GM23338 (cell line): Measurements from ENCODE around the gene SDR39U1. TPM values are rescaled to one million over a fixed set of nuclear protein-coding genes. Genes with fewer than 3 reads are reported as not detected.

Experiments used
- ATAC-seq: fragments of 200-7000 bp; cut with Tn5 transposase; 3 replicates; pipeline ENCODE4 v1.9.1; 2020
- DNase-seq: peaks from one replicate; pipeline ENCODE4 v3.0.0-alpha.2; 2015; ENCODE audit warnings: low spot score
- H2AFZ ChIP-seq: fragments of 200-600 bp; sonication (generic); 2 replicates; pipeline ENCODE4 v1.8.0; 2016; ENCODE audit warnings: antibody characterized with exemption, mild to moderate bottlenecking, moderate library complexity
- H3F3A ChIP-seq: fragments of 200-600 bp; sonication (generic); replicated peaks from 2 replicates; pipeline ENCODE4 v1.8.0; 2017; ENCODE audit warnings: antibody characterized with exemption, mixed run types, low read depth
- H3K27ac ChIP-seq: fragments of 200-600 bp; sonication (generic); 2 replicates; pipeline ENCODE4 v1.6.1; 2016; ENCODE audit warnings: low read depth
- H3K27me3 ChIP-seq: fragments of 200-600 bp; sonication (generic); 2 replicates; pipeline ENCODE4 v1.8.0; 2016; ENCODE audit warnings: mild to moderate bottlenecking, mixed run types, moderate library complexity; ENCODE audit not compliant: insufficient read depth
- H3K36me3 ChIP-seq: fragments of 200-600 bp; sonication (generic); 2 replicates; pipeline ENCODE4 v1.8.0; 2016; ENCODE audit warnings: mild to moderate bottlenecking; ENCODE audit not compliant: insufficient read depth
- H3K4me1 ChIP-seq: fragments of 200-600 bp; sonication (generic); 2 replicates; pipeline ENCODE4 v1.8.0; 2016; ENCODE audit warnings: mild to moderate bottlenecking, moderate library complexity; ENCODE audit not compliant: insufficient read depth
- H3K4me2 ChIP-seq: fragments of 200-600 bp; sonication (generic); 2 replicates; pipeline ENCODE4 v1.7.1; 2017; ENCODE audit warnings: mixed run types
- H3K4me3 ChIP-seq: fragments of 200-600 bp; sonication (generic); 2 replicates; pipeline ENCODE4 v1.6.1; 2016; ENCODE audit warnings: mixed run types
- H3K79me2 ChIP-seq: fragments of 200-600 bp; sonication (generic); replicated peaks from 2 replicates; pipeline ENCODE4 v1.8.0; 2017; ENCODE audit warnings: mild to moderate bottlenecking; ENCODE audit not compliant: insufficient read depth
- H3K9me2 ChIP-seq: fragments of 200-600 bp; sonication (generic); 2 replicates; pipeline ENCODE4 v1.8.0; 2017; ENCODE audit not compliant: insufficient read depth
- H4K20me1 ChIP-seq: fragments of 200-600 bp; sonication (generic); replicated peaks from 2 replicates; pipeline ENCODE4 v1.8.0; 2017; ENCODE audit warnings: mild to moderate bottlenecking; ENCODE audit not compliant: insufficient read depth
- H3K27ac Mint-ChIP-seq: 2 replicates; pipeline ENCODE4 v1.8.0; 2020; ENCODE audit warnings: inconsistent platforms, mild to moderate bottlenecking, moderate library complexity, mixed read lengths
- H3K27me3 Mint-ChIP-seq: 3 replicates; pipeline ENCODE4 v1.8.0; 2022; ENCODE audit warnings: low read depth, mild to moderate bottlenecking, moderate library complexity, mixed read lengths, inconsistent platforms; ENCODE audit not compliant: insufficient read depth, poor library complexity
- H3K36me3 Mint-ChIP-seq: 3 replicates; pipeline ENCODE4 v1.8.0; 2021; ENCODE audit warnings: low read depth, mild to moderate bottlenecking, inconsistent platforms, moderate library complexity, mixed read lengths
- H3K4me1 Mint-ChIP-seq: 3 replicates; pipeline ENCODE4 v1.8.0; 2020; ENCODE audit warnings: mild to moderate bottlenecking, inconsistent platforms, mixed read lengths
- H3K4me3 Mint-ChIP-seq: 3 replicates; pipeline ENCODE4 v1.8.0; 2021; ENCODE audit warnings: moderate library complexity, mild to moderate bottlenecking, inconsistent platforms, mixed read lengths
- H3K9me3 Mint-ChIP-seq: 3 replicates; pipeline ENCODE4 v1.8.0; 2020; ENCODE audit warnings: moderate library complexity, mild to moderate bottlenecking, inconsistent platforms, mixed read lengths
- CREB1 ChIP-seq: fragments of 250-450 bp; sonication (Bioruptor Pico); IDR thresholded peaks from 2 replicates; pipeline ENCODE4 v1.5.0; 2020; ENCODE audit warnings: low read depth, mild to moderate bottlenecking, moderate library complexity
- ETS1 ChIP-seq: IDR thresholded peaks from 2 replicates; pipeline ENCODE4 v1.6.1; 2016; ENCODE audit warnings: antibody characterized with exemption
- EZH2 ChIP-seq: fragments of 200-600 bp; sonication (generic); IDR thresholded peaks from one replicate; pipeline ENCODE4 v1.8.0; 2017; ENCODE audit warnings: antibody characterized with exemption, mild to moderate bottlenecking, low read depth; ENCODE audit not compliant: unreplicated experiment
- EZH2phosphoT487 ChIP-seq: fragments of 200-600 bp; sonication (generic); IDR thresholded peaks from one replicate; pipeline ENCODE4 v1.8.1; 2018; ENCODE audit warnings: antibody characterized with exemption; ENCODE audit not compliant: unreplicated experiment
- JUNB ChIP-seq: IDR thresholded peaks from one replicate; pipeline ENCODE4 v1.6.1; 2016; ENCODE audit warnings: antibody characterized with exemption; ENCODE audit not compliant: unreplicated experiment
- NANOG ChIP-seq: IDR thresholded peaks from 2 replicates; pipeline ENCODE4 v1.6.1; 2016; ENCODE audit warnings: antibody characterized with exemption, borderline replicate concordance
- POLR2AphosphoS5 ChIP-seq: IDR thresholded peaks from 2 replicates; pipeline ENCODE4 v1.6.1; 2016; ENCODE audit warnings: antibody characterized with exemption, low read depth
- STAT1 ChIP-seq: IDR thresholded peaks from one replicate; pipeline ENCODE4 v1.6.1; 2016; ENCODE audit warnings: antibody characterized with exemption; ENCODE audit not compliant: unreplicated experiment
- ZNF114 ChIP-seq: fragments of 250-450 bp; sonication (Bioruptor Pico); IDR thresholded peaks from 2 replicates; pipeline ENCODE4 v1.5.0; 2020; ENCODE audit warnings: mild to moderate bottlenecking, moderate library complexity
- ZNF331 ChIP-seq: fragments of 250-450 bp; sonication (Bioruptor Pico); IDR thresholded peaks from 2 replicates; pipeline ENCODE4 v1.5.0; 2020; ENCODE audit warnings: low read depth, mild to moderate bottlenecking, moderate library complexity
- polyA plus RNA-seq: library from polyadenylated mRNA; unstranded; fragments of >200 nt; fragmentation: Nextera tagmentation; extraction: Ambion mirVana; gene quantifications from 2 replicates; pipeline ENCODE4 v1.2.1, GENCODE V29; 2016
- total RNA-seq: library from RNA; depleted of rRNA; stranded (reverse); fragments of >200 nt; shearing (Covaris generic); gene quantifications from 2 replicates; pipeline ENCODE4 v1.2.3, GENCODE V29; 2014
- TF ChIP-seq, protein P1 (sequence below): fragments of 250-450 bp; sonication (Bioruptor Pico); IDR thresholded peaks from 2 replicates; pipeline ENCODE4 v1.5.0; 2020; ENCODE audit warnings: mild to moderate bottlenecking, moderate library complexity
- TF ChIP-seq, protein P2 (sequence below): IDR thresholded peaks from one replicate; pipeline ENCODE4 v1.6.1; 2018; ENCODE audit warnings: antibody characterized with exemption; ENCODE audit not compliant: unreplicated experiment
- TF ChIP-seq, protein P3 (sequence below), 2 experiments: fragments of 200-600 bp in 1 of 2; sonication (generic) in 1 of 2; conservative IDR thresholded peaks; 2 replicates each; pipeline versions ENCODE4 v1.5.1 to v1.6.1; 2016 to 2017; ENCODE audit warnings: antibody characterized with exemption in 2 of 2, low read depth in 2 of 2, mild to moderate bottlenecking in 2 of 2, moderate library complexity in 1 of 2

SDR39U1 gene
- total and polyA plus RNA-seq, 2 experiments from 2014 or later = 22.9 to 66.5 TPM

DNA sequence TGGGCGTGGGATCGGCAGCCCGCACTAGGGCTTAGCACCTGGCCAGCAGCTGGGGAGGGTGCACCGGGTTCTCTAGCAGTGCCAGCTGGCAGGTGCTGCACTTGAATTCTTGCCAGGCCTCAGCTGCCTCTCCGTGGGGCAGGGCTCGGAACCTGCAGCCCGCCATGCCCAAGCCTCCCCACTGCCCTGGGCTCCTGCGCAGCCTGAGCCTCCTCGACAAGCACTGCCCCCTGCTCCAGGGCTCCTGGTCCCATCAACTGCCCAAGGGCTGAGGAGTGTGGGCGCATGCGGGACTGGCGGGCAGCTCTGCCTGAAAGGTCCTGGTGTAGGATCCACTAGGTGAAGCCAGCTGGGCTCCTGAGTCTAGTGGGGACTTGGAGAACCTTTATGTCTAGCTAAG is 30.6 kb upstream of the SDR39U1 start:
- Histone ChIP-seq H2AFZ (no peak overlapping the region), H3K9me2 (peaks cover under 1% of the 10 kb centered on the region; the same call in 1 of the 2 replicates), H3F3A (no peaks in the 10 kb centered on the region), H4K20me1 (no peaks in the 10 kb centered on the region), H3K4me1 (no peaks in the 10 kb centered on the region), H3K27me3 (no peaks in the 10 kb centered on the region), H3K36me3 (no peaks in the 10 kb centered on the region), H3K27ac (no peak overlapping the region), H3K4me3 (no peak overlapping the region), H3K4me2 (no peak overlapping the region), H3K79me2 (no peaks in the 10 kb centered on the region; the same call in 1 of the 2 replicates)
- no peak for DNase-seq
- H3K4me1 Mint-ChIP-seq = no peaks in the 10 kb centered on the region
- no peak overlapping the region for H3K27ac Mint-ChIP-seq
- TF ChIP-seq ETS1 (no peak), ZNF331 (no peak), EZH2phosphoT487 (no peak), JUNB (no peak), STAT1 (no peak), EZH2 (no peak), CREB1 (CRISPR knock-in tag) (no peak), POLR2AphosphoS5 (no peak), ZNF114 (no peak), NANOG (no peak)
- TF ChIP-seq, protein P1, sequence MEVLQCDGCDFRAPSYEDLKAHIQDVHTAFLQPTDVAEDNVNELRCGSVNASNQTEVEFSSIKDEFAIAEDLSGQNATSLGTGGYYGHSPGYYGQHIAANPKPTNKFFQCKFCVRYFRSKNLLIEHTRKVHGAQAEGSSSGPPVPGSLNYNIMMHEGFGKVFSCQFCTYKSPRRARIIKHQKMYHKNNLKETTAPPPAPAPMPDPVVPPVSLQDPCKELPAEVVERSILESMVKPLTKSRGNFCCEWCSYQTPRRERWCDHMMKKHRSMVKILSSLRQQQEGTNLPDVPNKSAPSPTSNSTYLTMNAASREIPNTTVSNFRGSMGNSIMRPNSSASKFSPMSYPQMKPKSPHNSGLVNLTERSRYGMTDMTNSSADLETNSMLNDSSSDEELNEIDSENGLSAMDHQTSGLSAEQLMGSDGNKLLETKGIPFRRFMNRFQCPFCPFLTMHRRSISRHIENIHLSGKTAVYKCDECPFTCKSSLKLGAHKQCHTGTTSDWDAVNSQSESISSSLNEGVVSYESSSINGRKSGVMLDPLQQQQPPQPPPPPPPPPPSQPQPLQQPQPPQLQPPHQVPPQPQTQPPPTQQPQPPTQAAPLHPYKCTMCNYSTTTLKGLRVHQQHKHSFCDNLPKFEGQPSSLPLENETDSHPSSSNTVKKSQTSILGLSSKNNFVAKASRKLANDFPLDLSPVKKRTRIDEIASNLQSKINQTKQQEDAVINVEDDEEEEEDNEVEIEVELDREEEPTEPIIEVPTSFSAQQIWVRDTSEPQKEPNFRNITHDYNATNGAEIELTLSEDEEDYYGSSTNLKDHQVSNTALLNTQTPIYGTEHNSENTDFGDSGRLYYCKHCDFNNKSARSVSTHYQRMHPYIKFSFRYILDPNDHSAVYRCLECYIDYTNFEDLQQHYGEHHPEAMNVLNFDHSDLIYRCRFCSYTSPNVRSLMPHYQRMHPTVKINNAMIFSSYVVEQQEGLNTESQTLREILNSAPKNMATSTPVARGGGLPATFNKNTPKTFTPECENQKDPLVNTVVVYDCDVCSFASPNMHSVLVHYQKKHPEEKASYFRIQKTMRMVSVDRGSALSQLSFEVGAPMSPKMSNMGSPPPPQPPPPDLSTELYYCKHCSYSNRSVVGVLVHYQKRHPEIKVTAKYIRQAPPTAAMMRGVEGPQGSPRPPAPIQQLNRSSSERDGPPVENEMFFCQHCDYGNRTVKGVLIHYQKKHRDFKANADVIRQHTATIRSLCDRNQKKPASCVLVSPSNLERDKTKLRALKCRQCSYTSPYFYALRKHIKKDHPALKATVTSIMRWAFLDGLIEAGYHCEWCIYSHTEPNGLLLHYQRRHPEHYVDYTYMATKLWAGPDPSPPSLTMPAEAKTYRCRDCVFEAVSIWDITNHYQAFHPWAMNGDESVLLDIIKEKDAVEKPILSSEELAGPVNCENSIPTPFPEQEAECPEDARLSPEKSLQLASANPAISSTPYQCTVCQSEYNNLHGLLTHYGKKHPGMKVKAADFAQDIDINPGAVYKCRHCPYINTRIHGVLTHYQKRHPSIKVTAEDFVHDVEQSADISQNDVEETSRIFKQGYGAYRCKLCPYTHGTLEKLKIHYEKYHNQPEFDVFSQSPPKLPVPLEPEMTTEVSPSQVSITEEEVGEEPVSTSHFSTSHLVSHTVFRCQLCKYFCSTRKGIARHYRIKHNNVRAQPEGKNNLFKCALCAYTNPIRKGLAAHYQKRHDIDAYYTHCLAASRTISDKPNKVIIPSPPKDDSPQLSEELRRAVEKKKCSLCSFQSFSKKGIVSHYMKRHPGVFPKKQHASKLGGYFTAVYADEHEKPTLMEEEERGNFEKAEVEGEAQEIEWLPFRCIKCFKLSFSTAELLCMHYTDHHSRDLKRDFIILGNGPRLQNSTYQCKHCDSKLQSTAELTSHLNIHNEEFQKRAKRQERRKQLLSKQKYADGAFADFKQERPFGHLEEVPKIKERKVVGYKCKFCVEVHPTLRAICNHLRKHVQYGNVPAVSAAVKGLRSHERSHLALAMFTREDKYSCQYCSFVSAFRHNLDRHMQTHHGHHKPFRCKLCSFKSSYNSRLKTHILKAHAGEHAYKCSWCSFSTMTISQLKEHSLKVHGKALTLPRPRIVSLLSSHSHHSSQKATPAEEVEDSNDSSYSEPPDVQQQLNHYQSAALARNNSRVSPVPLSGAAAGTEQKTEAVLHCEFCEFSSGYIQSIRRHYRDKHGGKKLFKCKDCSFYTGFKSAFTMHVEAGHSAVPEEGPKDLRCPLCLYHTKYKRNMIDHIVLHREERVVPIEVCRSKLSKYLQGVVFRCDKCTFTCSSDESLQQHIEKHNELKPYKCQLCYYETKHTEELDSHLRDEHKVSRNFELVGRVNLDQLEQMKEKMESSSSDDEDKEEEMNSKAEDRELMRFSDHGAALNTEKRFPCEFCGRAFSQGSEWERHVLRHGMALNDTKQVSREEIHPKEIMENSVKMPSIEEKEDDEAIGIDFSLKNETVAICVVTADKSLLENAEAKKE (CRISPR knock-in tag) = no peak
- TF ChIP-seq, protein P2, sequence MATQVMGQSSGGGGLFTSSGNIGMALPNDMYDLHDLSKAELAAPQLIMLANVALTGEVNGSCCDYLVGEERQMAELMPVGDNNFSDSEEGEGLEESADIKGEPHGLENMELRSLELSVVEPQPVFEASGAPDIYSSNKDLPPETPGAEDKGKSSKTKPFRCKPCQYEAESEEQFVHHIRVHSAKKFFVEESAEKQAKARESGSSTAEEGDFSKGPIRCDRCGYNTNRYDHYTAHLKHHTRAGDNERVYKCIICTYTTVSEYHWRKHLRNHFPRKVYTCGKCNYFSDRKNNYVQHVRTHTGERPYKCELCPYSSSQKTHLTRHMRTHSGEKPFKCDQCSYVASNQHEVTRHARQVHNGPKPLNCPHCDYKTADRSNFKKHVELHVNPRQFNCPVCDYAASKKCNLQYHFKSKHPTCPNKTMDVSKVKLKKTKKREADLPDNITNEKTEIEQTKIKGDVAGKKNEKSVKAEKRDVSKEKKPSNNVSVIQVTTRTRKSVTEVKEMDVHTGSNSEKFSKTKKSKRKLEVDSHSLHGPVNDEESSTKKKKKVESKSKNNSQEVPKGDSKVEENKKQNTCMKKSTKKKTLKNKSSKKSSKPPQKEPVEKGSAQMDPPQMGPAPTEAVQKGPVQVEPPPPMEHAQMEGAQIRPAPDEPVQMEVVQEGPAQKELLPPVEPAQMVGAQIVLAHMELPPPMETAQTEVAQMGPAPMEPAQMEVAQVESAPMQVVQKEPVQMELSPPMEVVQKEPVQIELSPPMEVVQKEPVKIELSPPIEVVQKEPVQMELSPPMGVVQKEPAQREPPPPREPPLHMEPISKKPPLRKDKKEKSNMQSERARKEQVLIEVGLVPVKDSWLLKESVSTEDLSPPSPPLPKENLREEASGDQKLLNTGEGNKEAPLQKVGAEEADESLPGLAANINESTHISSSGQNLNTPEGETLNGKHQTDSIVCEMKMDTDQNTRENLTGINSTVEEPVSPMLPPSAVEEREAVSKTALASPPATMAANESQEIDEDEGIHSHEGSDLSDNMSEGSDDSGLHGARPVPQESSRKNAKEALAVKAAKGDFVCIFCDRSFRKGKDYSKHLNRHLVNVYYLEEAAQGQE = no peak
- TF ChIP-seq, protein P3, sequence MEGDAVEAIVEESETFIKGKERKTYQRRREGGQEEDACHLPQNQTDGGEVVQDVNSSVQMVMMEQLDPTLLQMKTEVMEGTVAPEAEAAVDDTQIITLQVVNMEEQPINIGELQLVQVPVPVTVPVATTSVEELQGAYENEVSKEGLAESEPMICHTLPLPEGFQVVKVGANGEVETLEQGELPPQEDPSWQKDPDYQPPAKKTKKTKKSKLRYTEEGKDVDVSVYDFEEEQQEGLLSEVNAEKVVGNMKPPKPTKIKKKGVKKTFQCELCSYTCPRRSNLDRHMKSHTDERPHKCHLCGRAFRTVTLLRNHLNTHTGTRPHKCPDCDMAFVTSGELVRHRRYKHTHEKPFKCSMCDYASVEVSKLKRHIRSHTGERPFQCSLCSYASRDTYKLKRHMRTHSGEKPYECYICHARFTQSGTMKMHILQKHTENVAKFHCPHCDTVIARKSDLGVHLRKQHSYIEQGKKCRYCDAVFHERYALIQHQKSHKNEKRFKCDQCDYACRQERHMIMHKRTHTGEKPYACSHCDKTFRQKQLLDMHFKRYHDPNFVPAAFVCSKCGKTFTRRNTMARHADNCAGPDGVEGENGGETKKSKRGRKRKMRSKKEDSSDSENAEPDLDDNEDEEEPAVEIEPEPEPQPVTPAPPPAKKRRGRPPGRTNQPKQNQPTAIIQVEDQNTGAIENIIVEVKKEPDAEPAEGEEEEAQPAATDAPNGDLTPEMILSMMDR (conservative IDR thresholded peaks at IDR 0.05; ENCODE audit: low read depth in 2 of 2) = no peak
- peaks cover 3% of the 10 kb centered on the region; the same call in 2 of the 3 replicates for H3K9me3 Mint-ChIP-seq
- peaks cover 3% of the 10 kb centered on the region for H3K27me3 Mint-ChIP-seq
- no peak overlapping the region for H3K4me3 Mint-ChIP-seq
- ATAC-seq = no peak
- peaks cover 3% of the 10 kb centered on the region; the same call in 2 of the 3 replicates for H3K36me3 Mint-ChIP-seq
